H9 (cell line): ENCODE data around the gene PRTN3. TPM values are rescaled to one million over a fixed set of nuclear protein-coding genes. Genes with fewer than 3 reads are reported as not detected.

Source experiments
- DNase-seq: peaks from one replicate; pipeline ENCODE4 v3.0.0-alpha.2; 2017
- H2AFZ ChIP-seq: one replicate; pipeline ENCODE4 v1.6.1; 2013; ENCODE audit warnings: mild to moderate bottlenecking, low read length, control low read depth, moderate library complexity
- H2AK5ac ChIP-seq: 2 replicates; pipeline ENCODE4 v1.6.1; 2013; ENCODE audit warnings: low read length, control low read depth, mixed read lengths; ENCODE audit not compliant: insufficient read length
- H2BK120ac ChIP-seq: one replicate; pipeline ENCODE4 v1.6.1; 2013; ENCODE audit warnings: low read depth, mild to moderate bottlenecking, low read length, control low read depth, inconsistent platforms; ENCODE audit not compliant: poor library complexity, severe bottlenecking
- H2BK12ac ChIP-seq: 2 replicates; pipeline ENCODE4 v1.6.1; 2013; ENCODE audit warnings: low read length, control low read depth, mixed read lengths, low read depth; ENCODE audit not compliant: insufficient read length
- H2BK15ac ChIP-seq: 2 replicates; pipeline ENCODE4 v1.6.1; 2013; ENCODE audit warnings: low read depth, low read length, control low read depth
- H2BK20ac ChIP-seq: one replicate; pipeline ENCODE4 v1.6.1; 2013; ENCODE audit warnings: low read depth, mild to moderate bottlenecking, low read length, control low read depth, inconsistent platforms; ENCODE audit not compliant: poor library complexity, severe bottlenecking
- H2BK5ac ChIP-seq: 2 replicates; pipeline ENCODE4 v1.6.1; 2013; ENCODE audit warnings: low read length, control low read depth, mixed read lengths; ENCODE audit not compliant: insufficient read length
- H3K14ac ChIP-seq: 2 replicates; pipeline ENCODE4 v1.6.1; 2013; ENCODE audit warnings: low read length, control low read depth; ENCODE audit not compliant: insufficient read depth
- H3K18ac ChIP-seq: 2 replicates; pipeline ENCODE4 v1.6.1; 2013; ENCODE audit warnings: low read depth, mild to moderate bottlenecking, mixed read lengths, low read length, control low read depth; ENCODE audit not compliant: insufficient read length
- H3K23ac ChIP-seq: 2 replicates; pipeline ENCODE4 v1.6.1; 2013; ENCODE audit warnings: low read length, control low read depth, mixed read lengths, low read depth; ENCODE audit not compliant: insufficient read length
- H3K23me2 ChIP-seq: 2 replicates; pipeline ENCODE4 v1.6.1; 2013; ENCODE audit warnings: low read depth, mild to moderate bottlenecking, mixed read lengths, low read length, control low read depth; ENCODE audit not compliant: insufficient read length, poor library complexity, severe bottlenecking
- H3K27ac ChIP-seq: 2 replicates; pipeline ENCODE4 v1.5.1; 2013; ENCODE audit warnings: low read length, control low read depth, mixed read lengths, low read depth; ENCODE audit not compliant: insufficient read length
- H3K27me3 ChIP-seq: 2 replicates; pipeline ENCODE4 v1.6.1; 2013; ENCODE audit warnings: low read length, control low read depth, inconsistent platforms; ENCODE audit not compliant: insufficient read depth
- H3K4ac ChIP-seq: 2 replicates; pipeline ENCODE4 v1.6.1; 2013; ENCODE audit warnings: low read depth, mild to moderate bottlenecking, control low read depth, inconsistent platforms, low read length, moderate library complexity
- H3K4me1 ChIP-seq: 2 replicates; pipeline ENCODE4 v1.6.1; 2013; ENCODE audit warnings: low read length, control low read depth, inconsistent platforms; ENCODE audit not compliant: insufficient read depth
- H3K4me2 ChIP-seq: 2 replicates; pipeline ENCODE4 v1.6.1; 2013; ENCODE audit warnings: low read length, control low read depth, mixed read lengths; ENCODE audit not compliant: insufficient read length, insufficient read depth
- H3K56ac ChIP-seq: 2 replicates; pipeline ENCODE4 v1.6.1; 2013; ENCODE audit warnings: low read depth, mild to moderate bottlenecking, mixed read lengths, low read length, control low read depth; ENCODE audit not compliant: insufficient read length
- H3K79me1 ChIP-seq: 2 replicates; pipeline ENCODE4 v1.6.1; 2013; ENCODE audit warnings: low read depth, mild to moderate bottlenecking, moderate library complexity, low read length, control low read depth, inconsistent platforms; ENCODE audit not compliant: insufficient read depth, poor library complexity, severe bottlenecking
- H3K79me2 ChIP-seq: 2 replicates; pipeline ENCODE4 v1.6.1; 2013; ENCODE audit warnings: low read length, control low read depth, inconsistent platforms; ENCODE audit not compliant: insufficient read depth
- H3K9ac ChIP-seq: 2 replicates; pipeline ENCODE4 v1.6.1; 2013; ENCODE audit warnings: low read length, control low read depth, mixed read lengths; ENCODE audit not compliant: insufficient read length; ENCODE audit errors: extremely low read depth
- H3K9me3 ChIP-seq: one replicate; pipeline ENCODE4 v1.6.1; 2013; ENCODE audit warnings: low read depth, low read length, inconsistent platforms; ENCODE audit not compliant: control insufficient read depth
- H3T11ph ChIP-seq: one replicate; pipeline ENCODE4 v1.6.1; 2013; ENCODE audit warnings: mild to moderate bottlenecking, low read length, control low read depth, inconsistent platforms
- H4K20me1 ChIP-seq: one replicate; pipeline ENCODE4 v1.6.1; 2013; ENCODE audit not compliant: control insufficient read depth, insufficient read length, insufficient read depth
- H4K5ac ChIP-seq: 2 replicates; pipeline ENCODE4 v1.6.1; 2013; ENCODE audit warnings: low read depth, mild to moderate bottlenecking, mixed read lengths, low read length, control low read depth; ENCODE audit not compliant: insufficient read length
- H4K8ac ChIP-seq: replicated peaks from 2 replicates; pipeline ENCODE4 v1.6.1; 2013; ENCODE audit warnings: low read length, control low read depth, mixed read lengths, low read depth; ENCODE audit not compliant: insufficient read length
- H4K91ac ChIP-seq: 2 replicates; pipeline ENCODE4 v1.6.1; 2013; ENCODE audit warnings: low read depth, mild to moderate bottlenecking, moderate library complexity, mixed read lengths, low read length, control low read depth; ENCODE audit not compliant: insufficient read length
- H3K27ac Mint-ChIP-seq, 3 experiments: 2 replicates in 2 of 3; 3 replicates in 1 of 3; pipeline ENCODE4 v1.8.0; 2020 to 2021; ENCODE audit warnings: mixed read lengths in 3 of 3, mild to moderate bottlenecking in 1 of 3, moderate library complexity in 1 of 3
- H3K27me3 Mint-ChIP-seq: 2 replicates; pipeline ENCODE4 v1.8.0; 2021; ENCODE audit warnings: low read depth, mild to moderate bottlenecking, moderate library complexity, mixed read lengths
- H3K36me3 Mint-ChIP-seq, 3 experiments: 2 replicates in 2 of 3; 3 replicates in 1 of 3; pipeline ENCODE4 v1.8.0; 2020 to 2021; ENCODE audit warnings: low read depth in 3 of 3, mixed read lengths in 3 of 3; ENCODE audit not compliant: insufficient read depth in 1 of 3
- H3K4me1 Mint-ChIP-seq, 2 experiments: 2 replicates each; pipeline ENCODE4 v1.8.0; 2020; ENCODE audit warnings: mixed read lengths in 2 of 2
- H3K4me3 Mint-ChIP-seq, 2 experiments: 2 replicates in 1 of 2; 3 replicates in 1 of 2; pipeline ENCODE4 v1.8.0; 2020 to 2021; ENCODE audit warnings: mild to moderate bottlenecking in 2 of 2, mixed read lengths in 2 of 2, moderate library complexity in 1 of 2
- H3K9me3 Mint-ChIP-seq, 2 experiments: 2 replicates in 1 of 2; 3 replicates in 1 of 2; pipeline ENCODE4 v1.8.0; 2020; ENCODE audit warnings: mild to moderate bottlenecking in 2 of 2, mixed read lengths in 2 of 2, moderate library complexity in 1 of 2
- CTCF ChIP-seq: fragments of 200-600 bp; sonication (generic); conservative IDR thresholded peaks from 3 replicates; pipeline ENCODE4 v1.8.0; 2021; ENCODE audit warnings: antibody characterized with exemption, mild to moderate bottlenecking
- WGBS: extraction: QIAGEN DNeasy Blood & Tissue Kit; methylation state at CpG from one replicate; pipeline ENCODE4 v1.1.7; 2013; ENCODE audit warnings: missing lambda C conversion rate, low lambda C conversion rate, mixed read lengths; ENCODE audit not compliant: insufficient read length; ENCODE audit errors: extremely low coverage; 5-methylcytosine and 5-hydroxymethylcytosine counted together
- total RNA-seq: library from RNA; stranded (reverse); gene quantifications from 2 replicates; pipeline ENCODE4 v1.2.1, GENCODE V29; 2021

The PRTN3 gene
- total RNA-seq, 1 experiment from 2014 or later: 0.31 TPM

DNA sequence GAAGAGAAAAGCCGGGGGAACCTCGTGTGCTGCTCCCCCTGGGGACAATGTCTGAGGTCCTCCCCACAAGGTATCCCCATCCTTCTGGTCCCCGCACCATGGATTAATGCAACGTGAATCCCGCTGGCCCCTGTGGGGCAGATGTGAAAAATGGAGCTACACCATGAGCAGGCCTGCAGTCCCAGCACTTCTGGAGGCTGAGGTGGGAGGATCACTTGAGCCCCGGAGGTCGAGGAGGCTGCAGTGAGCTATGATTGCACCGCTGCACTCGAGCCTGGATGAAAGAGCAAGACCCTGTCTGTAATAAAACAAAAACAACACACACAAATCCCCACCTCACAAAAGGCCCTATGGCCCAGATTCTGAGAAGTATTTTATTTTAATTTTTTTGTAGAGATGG is 17.5 kb downstream of the PRTN3 start:
- no peak overlapping the region for H3K9ac ChIP-seq
- H3K9me3 ChIP-seq: no peaks in the 10 kb centered on the region
- no peak overlapping the region for H2BK15ac ChIP-seq
- H3K4me2 ChIP-seq: no peak overlapping the region
- H2BK120ac ChIP-seq: no peak overlapping the region
- no peaks in the 10 kb centered on the region for H3K79me2 ChIP-seq
- WGBS: no CpG with 5 or more reads among the region's 9 CpGs
- H3K79me1 ChIP-seq: no peaks in the 10 kb centered on the region
- Mint-ChIP-seq H3K27ac (no peak overlapping the region), H3K4me3 (no peak overlapping the region), H3K27me3 (peaks cover 38% of the 10 kb centered on the region), H3K9me3 (peaks cover 0 to 2% of the 10 kb centered on the region in 2 experiments; a peak in 1 of 5 replicates), H3K4me1 (0 out of 4 replicates have a peak, but pooled peaks cover 0 to 4% of the 10 kb centered on the region in 2 experiments), H3K36me3 (no peaks in the 10 kb centered on the region)
- no peak overlapping the region for H3K18ac ChIP-seq
- no peak overlapping the region for H2AFZ ChIP-seq
- H3K23ac ChIP-seq: no peak overlapping the region
- H2BK20ac ChIP-seq: no peak overlapping the region
- no peak overlapping the region for H4K91ac ChIP-seq
- no peak overlapping the region for H2BK12ac ChIP-seq
- peaks cover 3% of the 10 kb centered on the region for H3K23me2 ChIP-seq
- no peak overlapping the region for H3K56ac ChIP-seq
- TF ChIP-seq CTCF: no peak
- H2AK5ac ChIP-seq: no peak overlapping the region
- no peaks in the 10 kb centered on the region for H4K20me1 ChIP-seq
- H3K27ac ChIP-seq: no peak overlapping the region
- no peak overlapping the region for H3K14ac ChIP-seq
- H3K27me3 ChIP-seq: peaks cover 3% of the 10 kb centered on the region; the same call in 1 of the 2 replicates
- no peak overlapping the region for H4K8ac ChIP-seq
- no peaks in the 10 kb centered on the region for H3K4me1 ChIP-seq
- no peak overlapping the region for H3T11ph ChIP-seq
- no peak overlapping the region for H4K5ac ChIP-seq
- H2BK5ac ChIP-seq: no peak overlapping the region
- H3K4ac ChIP-seq: no peak overlapping the region
- no peak for DNase-seq
